Heart left ventricle (tissue), 16 donors: ENCODE results near the gene HHAT. TPM values are rescaled to one million over a fixed set of nuclear protein-coding genes. Genes with fewer than 3 reads are reported as not detected.

Source experiments
- ATAC-seq, 4 donors: fragments of 200-7000 bp; cut with Tn5 transposase; one replicate each; pipeline ENCODE4 v1.9.1; 2020 to 2022; ENCODE audit warnings: moderate library complexity in 4 of 4, mild to moderate bottlenecking in 3 of 4, moderate number of reproducible peaks in 1 of 4
- DNase-seq, 5 donors: peaks; one replicate each; pipeline ENCODE4 v3.0.0-alpha.2; 2020
- H3K27ac ChIP-seq, 12 donors: fragments of 200-600 bp; sonication (generic) in 4 of 12; one replicate each; pipeline versions ENCODE4 v1.5.0 to v1.8.0; 2016 to 2022; ENCODE audit warnings: mild to moderate bottlenecking in 2 of 12
- H3K27me3 ChIP-seq, 9 donors: fragments of 200-600 bp; sonication (generic) in 2 of 9; one replicate each; pipeline versions ENCODE4 v1.5.1 to v1.8.0; 2016 to 2022; ENCODE audit warnings: mild to moderate bottlenecking in 3 of 9
- H3K36me3 ChIP-seq, 9 donors: fragments of 200-600 bp; sonication (generic) in 2 of 9; one replicate each; pipeline versions ENCODE4 v1.5.0 to v1.8.0; 2018 to 2022; ENCODE audit warnings: mild to moderate bottlenecking in 2 of 9
- H3K4me1 ChIP-seq, 12 donors: fragments of 200-600 bp; sonication (generic) in 4 of 12; one replicate each; pipeline versions ENCODE4 v1.5.0 to v1.8.0; 2016 to 2022; ENCODE audit warnings: mild to moderate bottlenecking in 3 of 12
- H3K4me3 ChIP-seq, 12 donors: fragments of 200-600 bp; sonication (generic) in 4 of 12; one replicate each; pipeline versions ENCODE4 v1.5.0 to v1.8.0; 2017 to 2022; ENCODE audit warnings: mild to moderate bottlenecking in 9 of 12, moderate library complexity in 4 of 12
- H3K9me3 ChIP-seq, 12 donors: fragments of 200-600 bp; sonication (generic) in 4 of 12; one replicate each; pipeline versions ENCODE4 v1.5.0 to v1.8.0; 2016 to 2022; ENCODE audit warnings: mild to moderate bottlenecking in 1 of 12
- POLR2A ChIP-seq, 2 donors: fragments of 450-650 bp; IDR thresholded peaks; one replicate each; pipeline ENCODE4 v1.6.1; 2017; ENCODE audit warnings: antibody characterized with exemption in 2 of 2, mild to moderate bottlenecking in 2 of 2, moderate library complexity in 2 of 2
- WGBS, 4 donors: extraction: QIAGEN DNeasy Blood & Tissue Kit in 2 of 4; methylation state at CpG; one replicate each; pipeline versions ENCODE4 v1.1.5 to v1.1.7; 2013 to 2018; 5-methylcytosine and 5-hydroxymethylcytosine counted together
- intact Hi-C, 10 donors: fragments of 100-400 bp; cut with DNase I; formaldehyde crosslinking; loops; one replicate each; pipeline versions ENCODE4 v1.11.1 to v1.14.2; 2022
- polyA plus RNA-seq, 2 donors: library from polyadenylated mRNA; stranded (reverse); fragments of 200-250 nt; gene quantifications; one replicate each; pipeline ENCODE4 v1.2.3, GENCODE V29; 2013
- total RNA-seq, 9 donors: library from RNA; depleted of rRNA in 2 of 9; stranded (reverse); fragments of >200 nt in 2 of 9; fragmentation: NEBNext Ultra II Directional in 3 of 9; extraction: Animal tissue kit (Norgen Biotek cat#: 25700) in 3 of 9; gene quantifications; one replicate each; pipeline versions ENCODE4 v1.1.0 to v1.2.4, GENCODE V29; 2016 to 2023
- TF ChIP-seq, protein P1 (sequence below), 12 donors: fragments of 200-600 bp; sonication (generic) in 4 of 12; IDR thresholded peaks; one replicate each; pipeline versions ENCODE4 v1.5.0 to v1.8.0; 2018 to 2022; ENCODE audit warnings: antibody characterized with exemption in 12 of 12, mild to moderate bottlenecking in 5 of 12
- donor health status: ischemic (EF 13 %, LVEDD 7.1; RV severe dilation, severe dysfunction).
- donor health status: healthy with polysubstance abuse.
- donor health status: DM: no; HTN: yes; CAD: no.
- donor health status: DM: no; HTN: no; CAD: no.
- donor health status: ischemic (EF 25% LVEDD 6.9; RV normal size, moderate dysfunction).
- donor health status: ischemic (EF 25% LVEDD 5.7; RV mildly dilated, moderate dysfunction).
- donor health status: healthy.
- donor health status: DM: yes; HTN: yes; CAD: no.
- donor health status: ischemic (EF 35%, LVEDD 5.7; RV mildly dilated, moderate dysfunction).
- donor health status: nonischemic (EF 11% LVEDD 7.7; RV severe dilation, severe dysfunction).
- donor health status: DM: yes; HTN: yes; CAD: no.
- donor health status: PGD.
- donor health status: ischemic (EF 29% LVEDD 5.4; RV normal size, mild dysfunction).
- donor health status: nonischemic (EF 23%, LVEDD 6.1; RV moderate dilation, normal function).

HHAT gene
- total and polyA plus RNA-seq, 11 donors = 0.98 to 4.7 (median 2.8) TPM

DNA sequence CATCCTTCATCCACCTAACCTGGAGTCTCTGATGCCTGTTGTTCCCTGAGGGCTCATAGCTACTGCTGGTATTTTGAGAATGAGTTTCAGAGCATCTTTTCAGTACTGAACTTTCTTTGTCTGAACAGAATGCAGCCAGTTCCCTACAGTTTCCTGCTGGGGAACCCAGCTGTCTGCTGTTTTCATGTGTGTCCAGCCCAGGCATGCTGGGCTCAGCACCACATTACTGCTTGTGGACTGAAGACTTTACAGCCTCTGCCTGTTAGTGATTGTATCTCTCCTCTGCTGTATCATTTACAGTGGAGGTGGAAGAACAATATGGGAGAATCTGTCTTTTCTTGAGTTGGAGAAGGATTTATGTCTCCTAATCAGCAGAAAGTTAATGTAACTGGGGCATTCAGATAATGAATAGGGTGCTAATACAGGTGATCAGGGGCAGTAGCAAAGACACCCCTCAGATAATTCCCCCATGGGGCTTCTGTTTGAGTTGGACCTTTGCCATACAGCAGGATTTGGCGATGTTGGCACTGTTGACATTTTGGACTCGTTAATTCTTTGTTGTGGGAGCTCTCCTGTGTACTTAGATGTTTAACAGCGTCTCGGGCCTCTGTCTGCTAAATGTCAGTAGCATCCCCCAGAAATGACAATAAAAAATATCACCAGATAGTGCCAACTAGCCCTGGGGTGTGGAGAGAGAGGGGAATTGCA is 207.7 kb downstream of the HHAT start:
- ATAC-seq = no peak
- intact Hi-C loops = no loop called here

DNA sequence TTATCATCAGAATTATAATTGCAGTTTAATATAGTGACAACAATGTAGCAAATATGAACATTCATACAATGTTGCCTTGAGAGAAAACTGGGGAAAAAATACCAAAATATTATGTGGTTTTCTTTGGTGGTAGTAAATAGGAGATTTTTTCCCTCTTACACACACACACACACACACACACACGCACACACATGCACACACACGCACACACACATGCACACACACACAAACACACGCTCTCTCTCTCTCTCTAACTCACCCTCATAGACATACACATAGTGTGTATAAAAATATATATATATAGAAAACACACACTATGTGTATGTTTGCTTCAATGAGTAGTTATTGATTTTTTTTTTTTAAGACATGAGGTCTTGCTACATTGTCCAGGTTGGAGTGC is 211.6 kb downstream of the HHAT start:
- TF ChIP-seq, protein P1, sequence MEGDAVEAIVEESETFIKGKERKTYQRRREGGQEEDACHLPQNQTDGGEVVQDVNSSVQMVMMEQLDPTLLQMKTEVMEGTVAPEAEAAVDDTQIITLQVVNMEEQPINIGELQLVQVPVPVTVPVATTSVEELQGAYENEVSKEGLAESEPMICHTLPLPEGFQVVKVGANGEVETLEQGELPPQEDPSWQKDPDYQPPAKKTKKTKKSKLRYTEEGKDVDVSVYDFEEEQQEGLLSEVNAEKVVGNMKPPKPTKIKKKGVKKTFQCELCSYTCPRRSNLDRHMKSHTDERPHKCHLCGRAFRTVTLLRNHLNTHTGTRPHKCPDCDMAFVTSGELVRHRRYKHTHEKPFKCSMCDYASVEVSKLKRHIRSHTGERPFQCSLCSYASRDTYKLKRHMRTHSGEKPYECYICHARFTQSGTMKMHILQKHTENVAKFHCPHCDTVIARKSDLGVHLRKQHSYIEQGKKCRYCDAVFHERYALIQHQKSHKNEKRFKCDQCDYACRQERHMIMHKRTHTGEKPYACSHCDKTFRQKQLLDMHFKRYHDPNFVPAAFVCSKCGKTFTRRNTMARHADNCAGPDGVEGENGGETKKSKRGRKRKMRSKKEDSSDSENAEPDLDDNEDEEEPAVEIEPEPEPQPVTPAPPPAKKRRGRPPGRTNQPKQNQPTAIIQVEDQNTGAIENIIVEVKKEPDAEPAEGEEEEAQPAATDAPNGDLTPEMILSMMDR (IDR thresholded peaks at IDR 0.05) = no peak
- no peak for TF ChIP-seq POLR2A (IDR thresholded peaks at IDR 0.05)
- DNase-seq (no peak), ATAC-seq (no peak)
- Histone ChIP-seq H3K4me1 (no peaks in the 10 kb centered on the region), H3K9me3 (no peaks in the 10 kb centered on the region), H3K27me3 (no peaks in the 10 kb centered on the region), H3K36me3 (no peaks in the 10 kb centered on the region), H3K27ac (no peak overlapping the region), H3K4me3 (no peak overlapping the region)
- intact Hi-C loops = no loop called here
- WGBS, 4 donors = 68 to 91% (median 76%) methylated on average over 3 of the region's 3 CpGs

More for the DNA sequence above, 207.7 kb downstream of the HHAT start:
- Histone ChIP-seq H3K4me1 (no peaks in the 10 kb centered on the region), H3K9me3 (no peaks in the 10 kb centered on the region), H3K27ac (no peak overlapping the region), H3K36me3 (no peaks in the 10 kb centered on the region), H3K4me3 (no peak overlapping the region), H3K27me3 (no peaks in the 10 kb centered on the region)
- no peak for DNase-seq
- WGBS, 4 donors = 40 to 64% (median 53%) methylated on average over 4 of the region's 4 CpGs
- no peak for TF ChIP-seq POLR2A (IDR thresholded peaks at IDR 0.05)
- TF ChIP-seq, protein P1 (IDR thresholded peaks at IDR 0.05) = no peak

DNA sequence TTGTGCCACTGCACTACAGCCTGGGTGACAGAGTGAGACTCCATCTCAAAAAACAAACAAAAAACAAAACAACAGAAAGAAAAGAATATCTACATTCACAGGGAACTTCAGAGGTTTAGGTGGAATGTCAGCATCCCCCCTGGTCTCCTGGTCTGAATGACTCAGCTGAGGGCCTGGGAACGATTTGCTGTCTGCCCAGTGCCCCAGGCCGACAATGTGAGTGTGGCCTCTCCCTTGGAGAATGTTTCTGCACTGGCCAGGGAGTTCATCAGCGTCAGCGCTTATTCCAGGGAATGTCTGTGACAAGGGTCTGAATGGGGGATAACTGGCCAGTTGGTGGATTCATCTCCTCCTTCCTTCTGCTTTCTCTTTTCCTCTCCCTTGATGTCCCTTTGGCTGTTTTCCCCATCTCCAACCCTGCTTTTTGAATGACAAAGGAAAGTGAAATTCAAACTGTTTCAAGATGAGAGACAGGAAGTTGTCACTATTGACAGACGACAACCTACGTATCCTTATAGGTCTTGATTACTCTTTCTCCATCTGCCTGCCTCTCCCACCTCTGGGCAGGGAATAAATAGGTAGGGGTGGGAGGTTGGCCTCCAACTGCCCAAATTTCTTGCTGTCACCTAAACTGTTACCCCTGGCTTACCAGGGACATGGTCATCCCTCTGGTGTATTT is 213.1 kb downstream of the HHAT start:
- Histone ChIP-seq H3K27me3 (no peaks in the 10 kb centered on the region), H3K4me1 (no peaks in the 10 kb centered on the region), H3K36me3 (no peaks in the 10 kb centered on the region), H3K9me3 (no peaks in the 10 kb centered on the region), H3K4me3 (no peak overlapping the region), H3K27ac (no peak overlapping the region)
- ATAC-seq = no peak
- no peak for DNase-seq
- 63 to 75% (median 68%) methylated on average over 6 of the region's 6 CpGs for WGBS, 4 donors
- intact Hi-C loops = no loop called here
- TF ChIP-seq POLR2A (IDR thresholded peaks at IDR 0.05) = no peak

DNA sequence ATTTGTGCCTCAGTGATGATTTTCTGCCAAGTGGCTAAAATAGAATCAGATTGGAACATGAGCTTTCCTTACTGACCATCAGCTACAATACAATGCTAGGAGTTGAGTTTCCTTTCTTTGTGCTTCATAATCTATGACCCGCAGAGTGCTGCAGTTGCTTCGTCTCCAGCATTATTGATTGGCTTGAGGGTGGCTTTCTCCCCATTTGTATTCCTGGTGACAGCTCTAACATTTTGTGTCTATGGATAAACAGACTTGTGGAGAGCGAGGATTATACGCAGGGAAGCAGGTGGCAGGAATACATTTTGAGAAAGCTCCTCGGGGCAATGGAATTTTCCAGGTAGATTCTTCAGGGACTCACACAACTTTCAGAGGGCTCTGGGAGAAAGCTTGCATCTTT is 223.2 kb downstream of the HHAT start:
- no peak overlapping the region for H3K4me3 ChIP-seq
- ATAC-seq = no peak
- TF ChIP-seq POLR2A (IDR thresholded peaks at IDR 0.05) = no peak
- TF ChIP-seq, protein P1 (IDR thresholded peaks at IDR 0.05) = no peak
- intact Hi-C loops = no loop called here
- H3K27me3 ChIP-seq = no peaks in the 10 kb centered on the region
- H3K36me3 ChIP-seq = no peaks in the 10 kb centered on the region
- H3K27ac ChIP-seq = no peak overlapping the region
- no peaks in the 10 kb centered on the region for H3K4me1 ChIP-seq
- no peaks in the 10 kb centered on the region for H3K9me3 ChIP-seq
- no peak for DNase-seq
- 89 to 93% (median 92%) methylated on average over 5 of the region's 5 CpGs for WGBS, 4 donors
